SK-N-MC (cell line): Measurements from ENCODE around the gene FETUB.

Source experiments
- DNase-seq: peaks from one replicate; pipeline ENCODE4 v3.0.0-alpha.2; 2011; ENCODE audit warnings: low read depth, low spot score
- H3K27ac ChIP-seq: fragments of 200-600 bp; sonication (generic); 2 replicates; pipeline ENCODE4 v1.5.1; 2016; ENCODE audit warnings: mixed run types
- H3K36me3 ChIP-seq: fragments of 200-600 bp; sonication (generic); 2 replicates; pipeline ENCODE4 v1.6.1; 2017; ENCODE audit warnings: antibody characterized with exemption, low read length, mixed read lengths; ENCODE audit not compliant: insufficient read depth
- H3K4me3 ChIP-seq: fragments of 200-600 bp; sonication (generic); 2 replicates; pipeline ENCODE4 v1.5.1; 2016
- H3K9ac ChIP-seq: fragments of 200-600 bp; sonication (generic); 2 replicates; pipeline ENCODE4 v1.8.0; 2017; ENCODE audit warnings: mixed run types, mixed read lengths; ENCODE audit not compliant: insufficient read length
- H3K9me3 ChIP-seq: fragments of 200-600 bp; sonication (generic); 2 replicates; pipeline ENCODE4 v1.6.1; 2017; ENCODE audit warnings: low read depth, mild to moderate bottlenecking, antibody characterized with exemption, low read length, moderate library complexity, mixed read lengths
- EZH2 ChIP-seq: fragments of 200-600 bp; sonication (generic); IDR thresholded peaks from one replicate; pipeline ENCODE4 v1.6.1; 2017; ENCODE audit warnings: antibody characterized with exemption
- FOXP2 ChIP-seq: optimal IDR thresholded peaks from 2 replicates; pipeline ENCODE3; 2011; ENCODE audit warnings: mild to moderate bottlenecking, moderate library complexity; ENCODE audit not compliant: insufficient read depth; ENCODE audit errors: extremely low read length, control extremely low read depth
- POLR2AphosphoS5 ChIP-seq: IDR thresholded peaks from 2 replicates; pipeline ENCODE4 v1.6.1; 2012; ENCODE audit warnings: mild to moderate bottlenecking, low read depth, low read length, borderline replicate concordance

FETUB gene

DNA sequence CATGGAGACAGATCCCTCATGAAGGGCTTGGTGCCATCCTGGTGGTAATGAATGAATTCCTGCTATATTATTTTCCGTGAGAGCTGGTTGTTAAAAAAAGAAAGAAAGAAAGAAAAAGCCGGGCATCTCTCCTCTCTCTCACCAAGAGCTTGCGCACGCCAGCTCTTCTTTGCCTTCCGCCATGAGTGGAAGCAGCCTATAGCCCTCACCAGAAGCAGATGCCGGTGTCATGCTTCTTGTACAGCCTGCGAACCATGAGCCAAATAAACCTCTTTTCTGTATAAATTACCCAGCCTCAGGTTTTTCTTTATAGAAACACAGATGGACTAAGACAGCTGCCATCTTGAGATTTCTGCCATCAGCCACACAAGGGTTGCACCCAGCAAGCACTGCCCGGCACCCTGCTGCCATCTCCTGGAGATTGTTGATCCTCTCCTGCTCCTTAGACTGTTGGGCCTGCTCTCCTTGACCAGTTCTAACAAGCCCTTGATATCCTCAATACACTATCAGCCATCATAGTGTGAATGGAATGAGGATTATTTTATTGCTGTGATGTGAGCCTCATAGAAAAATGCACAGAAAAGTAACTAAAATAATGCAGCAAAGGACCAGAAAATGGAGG lies 30.8 kb upstream of the FETUB start:
- H3K9ac ChIP-seq, result no peak overlapping the region
- H3K4me3 ChIP-seq, result no peak overlapping the region
- no peak overlapping the region for H3K27ac ChIP-seq
- DNase-seq, result no peak
- H3K36me3 ChIP-seq, result no peaks in the 10 kb centered on the region
- TF ChIP-seq POLR2AphosphoS5 (no peak), FOXP2 (no peak), EZH2 (no peak)
- no peaks in the 10 kb centered on the region for H3K9me3 ChIP-seq

DNA sequence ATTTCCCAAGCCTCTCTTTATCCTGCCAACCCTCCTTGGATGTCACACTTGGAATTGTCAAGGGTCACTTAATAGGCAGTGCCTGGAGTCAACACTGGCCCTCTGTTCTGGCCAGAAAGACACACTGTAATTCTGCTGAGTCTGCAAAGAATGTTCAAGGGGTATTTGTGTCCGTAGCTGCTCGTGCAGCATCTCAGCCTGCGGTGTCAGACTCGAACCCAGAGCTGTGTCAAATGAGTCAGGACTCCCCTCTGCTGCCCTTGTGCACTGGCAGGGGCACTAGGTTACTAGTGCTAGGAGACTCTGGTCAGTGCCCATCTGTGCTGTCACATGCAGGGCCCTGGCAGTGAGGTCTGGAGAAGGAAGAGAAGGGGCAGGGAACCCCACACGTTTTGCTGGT lies 28.1 kb upstream of the FETUB start:
- Histone ChIP-seq H3K9me3 (no peaks in the 10 kb centered on the region), H3K9ac (no peak overlapping the region), H3K36me3 (no peaks in the 10 kb centered on the region), H3K4me3 (no peak overlapping the region), H3K27ac (no peak overlapping the region)
- DNase-seq, result no peak
- TF ChIP-seq POLR2AphosphoS5 (no peak), EZH2 (no peak), FOXP2 (no peak)

DNA sequence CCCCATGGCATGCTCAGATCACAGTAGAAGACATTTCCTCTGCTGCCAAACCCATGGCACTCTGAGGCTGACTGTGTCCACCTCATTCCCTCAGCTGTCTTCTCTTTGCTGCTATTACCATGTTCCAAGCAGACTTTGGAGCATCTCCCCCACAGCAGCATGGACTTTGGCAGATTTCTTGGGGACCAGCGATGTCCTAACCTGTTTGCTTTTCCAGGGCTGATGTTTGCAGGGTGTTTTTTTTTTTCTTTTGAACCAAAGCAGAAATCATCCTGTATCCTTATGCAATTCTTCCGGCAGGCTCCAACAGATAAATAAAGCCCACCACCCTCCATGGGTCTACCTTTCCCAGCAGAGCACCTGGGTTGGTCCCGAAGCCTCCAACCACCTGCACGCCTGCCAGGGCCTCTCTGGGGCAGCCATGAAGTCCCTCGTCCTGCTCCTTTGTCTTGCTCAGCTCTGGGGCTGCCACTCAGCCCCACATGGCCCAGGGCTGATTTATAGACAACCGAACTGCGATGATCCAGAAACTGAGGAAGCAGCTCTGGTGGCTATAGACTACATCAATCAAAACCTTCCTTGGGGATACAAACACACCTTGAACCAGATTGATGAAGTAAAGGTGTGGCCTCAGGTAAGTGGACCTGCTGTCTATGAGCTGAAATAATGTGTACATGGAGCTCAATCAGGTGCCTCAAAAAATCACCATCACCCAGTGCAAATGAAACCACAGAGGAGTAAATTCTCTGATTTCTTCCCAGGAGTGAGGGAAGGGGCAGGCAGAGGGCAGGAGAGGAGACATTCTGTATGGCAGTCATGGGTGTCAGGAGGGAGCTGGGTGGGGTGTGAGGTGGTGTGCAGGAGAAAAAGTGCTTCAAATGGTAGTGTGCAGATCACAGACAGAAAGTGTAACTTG lies 27.2 kb upstream of the FETUB start, which contains the start of gene AHSG:
Gene AHSG, plus strand, starts transcription at position 340 of the 916 bp plus-strand sequence. Its CDS starts 82 bp downstream, at position 422.
- peak within 1 kb of the TSS; percentile 79 for H3K27ac ChIP-seq
- TF ChIP-seq EZH2 (no peak), POLR2AphosphoS5 (no peak), FOXP2 (no peak)
- DNase-seq, result no peak

DNA sequence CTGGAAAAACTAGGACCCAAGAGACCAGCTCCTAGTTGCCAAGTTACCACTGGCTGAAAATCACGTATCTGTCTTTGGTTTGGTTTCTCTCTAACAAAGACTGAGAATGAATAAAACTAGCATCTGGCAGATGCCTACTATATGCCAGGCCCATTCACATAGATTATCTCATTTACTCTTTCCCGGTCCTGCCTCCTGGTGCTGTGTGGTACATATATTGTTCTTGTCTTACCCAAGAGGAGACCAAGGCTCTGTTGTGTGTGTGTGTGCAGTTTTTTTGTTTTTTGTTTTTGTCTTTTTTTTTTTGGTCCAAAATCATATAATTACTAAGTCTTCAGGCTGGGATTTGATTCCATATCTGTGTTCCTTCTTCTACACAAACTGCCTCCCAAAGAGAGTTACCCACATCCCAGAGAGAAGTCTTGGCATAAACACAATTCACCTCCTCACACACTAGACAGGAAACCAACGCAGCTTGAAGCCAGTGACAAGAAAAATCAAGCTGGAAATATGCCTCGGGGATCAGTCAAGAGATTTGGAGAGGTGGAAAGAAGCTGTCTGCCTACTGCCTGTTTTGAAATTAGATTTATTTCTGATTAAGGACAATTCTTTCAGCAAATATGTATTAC lies 26.4 kb upstream of the FETUB start:
- Histone ChIP-seq H3K4me3 (peak overlapping the region; percentile 75), H3K9me3 (no peaks in the 10 kb centered on the region), H3K9ac (peak overlapping the region; percentile 29), H3K27ac (peak overlapping the region; percentile 79), H3K36me3 (no peaks in the 10 kb centered on the region)
- peak; percentile 97 for DNase-seq
- no peak for TF ChIP-seq EZH2
- TF ChIP-seq POLR2AphosphoS5, result no peak; the same call in 1 of the 2 replicates
- no peak for TF ChIP-seq FOXP2

More for the DNA sequence above, 27.2 kb upstream of the FETUB start, which contains the start of gene AHSG:
- peak within 1 kb of the TSS; percentile 75 for H3K4me3 ChIP-seq
- H3K9me3 ChIP-seq, result no peaks in the 10 kb centered on the region
- H3K9ac ChIP-seq, result no peak within 1 kb of the TSS
- no peaks in the 10 kb centered on the region for H3K36me3 ChIP-seq

DNA sequence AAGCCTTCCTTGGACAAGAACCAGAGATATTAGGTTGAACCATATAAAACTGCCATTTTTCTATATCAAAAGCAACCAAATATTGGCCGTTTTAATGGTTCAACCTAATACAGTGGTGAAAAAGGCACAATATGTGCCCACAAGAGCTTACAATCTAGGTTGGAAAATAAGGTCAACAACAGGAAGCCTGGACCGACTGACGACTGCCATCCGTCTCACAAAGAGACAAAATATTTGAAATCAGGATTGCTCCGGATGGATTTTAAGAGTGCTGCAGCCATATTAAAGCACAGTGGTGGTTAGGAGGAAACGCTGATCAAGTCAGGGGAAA lies 26.0 kb upstream of the FETUB start:
- no peaks in the 10 kb centered on the region for H3K9me3 ChIP-seq
- DNase-seq, result no peak
- no peaks in the 10 kb centered on the region for H3K36me3 ChIP-seq
- peak overlapping the region; percentile 75 for H3K4me3 ChIP-seq
- TF ChIP-seq POLR2AphosphoS5, result no peak
- no peak for TF ChIP-seq EZH2
- TF ChIP-seq FOXP2, result no peak
- peak overlapping the region; percentile 79 for H3K27ac ChIP-seq
- H3K9ac ChIP-seq, result peak overlapping the region; percentile 29

DNA sequence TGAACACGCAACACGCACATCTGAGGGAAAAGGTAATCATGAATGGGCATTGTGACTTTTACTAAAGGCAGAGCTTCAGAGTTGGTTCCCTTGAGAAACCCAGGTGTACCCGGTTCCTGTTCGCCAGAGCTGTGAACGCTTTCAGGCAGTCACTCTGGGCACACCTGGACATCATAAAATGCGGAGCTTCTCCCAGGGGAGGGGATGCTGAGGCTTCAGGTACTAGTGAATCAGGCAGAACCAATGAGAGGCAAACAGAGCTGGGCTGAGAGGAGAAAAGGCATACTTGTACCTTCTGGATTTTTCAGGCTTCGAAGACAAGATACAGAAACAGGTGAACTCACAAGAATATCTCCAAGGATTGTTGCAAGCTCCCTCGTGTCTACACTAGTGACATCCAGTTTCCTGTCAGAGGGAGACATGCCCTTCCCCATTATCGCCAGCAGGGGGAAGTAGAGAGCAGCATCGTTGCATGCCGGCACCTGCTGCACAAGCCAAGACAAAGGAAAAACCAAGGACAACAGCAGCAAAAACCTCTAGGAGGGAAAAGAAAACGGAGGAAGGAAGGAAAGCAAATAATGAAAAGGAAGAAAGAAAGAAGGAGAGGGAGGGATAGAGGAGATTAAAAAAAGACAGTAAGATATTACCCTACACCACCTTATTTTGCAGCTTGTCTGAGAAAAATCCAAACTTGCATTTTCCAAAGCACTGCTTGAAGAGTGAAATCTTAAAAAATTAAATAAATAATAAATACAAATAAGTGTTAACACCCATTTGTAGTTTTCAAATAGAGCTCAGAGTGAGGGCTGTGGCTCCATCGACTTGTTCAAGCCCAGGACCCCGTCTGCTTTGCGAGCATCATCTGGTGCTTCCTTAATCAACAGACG lies 25.4 kb upstream of the FETUB start:
- H3K9me3 ChIP-seq, result no peaks in the 10 kb centered on the region
- H3K4me3 ChIP-seq, result peak overlapping the region; percentile 75
- TF ChIP-seq FOXP2 (no peak), EZH2 (no peak), POLR2AphosphoS5 (no peak)
- peak overlapping the region; percentile 29 for H3K9ac ChIP-seq
- no peaks in the 10 kb centered on the region for H3K36me3 ChIP-seq
- H3K27ac ChIP-seq, result peak overlapping the region; percentile 79
- peak; percentile 74 for DNase-seq

DNA sequence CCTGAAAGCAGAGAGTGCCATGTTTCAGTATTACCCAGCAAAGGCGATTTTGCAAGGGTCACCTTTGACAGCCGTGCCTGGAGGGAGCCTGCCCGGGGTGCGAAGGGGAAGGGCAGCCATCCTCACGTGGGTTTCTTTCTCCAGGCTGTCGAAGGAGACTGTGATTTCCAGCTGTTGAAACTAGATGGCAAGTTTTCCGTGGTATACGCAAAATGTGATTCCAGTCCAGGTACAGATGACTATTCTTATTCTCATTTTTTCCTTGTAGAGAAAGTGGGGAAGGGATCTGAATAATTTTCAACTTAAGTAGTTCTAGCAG lies 23.9 kb upstream of the FETUB start:
- no peak overlapping the region for H3K4me3 ChIP-seq
- H3K9ac ChIP-seq, result no peak overlapping the region
- no peaks in the 10 kb centered on the region for H3K9me3 ChIP-seq
- no peaks in the 10 kb centered on the region for H3K36me3 ChIP-seq
- DNase-seq, result no peak
- TF ChIP-seq EZH2 (no peak), FOXP2 (no peak), POLR2AphosphoS5 (no peak)
- no peak overlapping the region for H3K27ac ChIP-seq
